GM18867 (cell line): ENCODE measurements around the gene NRCAM.
"Not testable (repeated sequence)": the region's sequence is repeated elsewhere in the genome, so short reads cannot be mapped to it uniquely, and the experiment has no call there.

Experiments used
- ATAC-seq: cut with Tn5 transposase; IDR thresholded peaks from one replicate; pipeline ENCODE4 v1.9.1; 2021; ENCODE audit warnings: mild to moderate bottlenecking, moderate library complexity; ENCODE audit not compliant: unreplicated experiment

NRCAM gene

GRCh38 chr7:108351729-108352131 lies 104.5 kb downstream of the NRCAM start:
- ATAC-seq, result no peak

GRCh38 chr7:108348913-108349312 lies 107.3 kb downstream of the NRCAM start:
- ATAC-seq, result no peak

- ATAC-seq, result no peak
These were observed 108.6 kb downstream of the NRCAM start for GRCh38 chr7:108347616-108348015.

- no peak for ATAC-seq
These were observed 110.4 kb downstream of the NRCAM start for GRCh38 chr7:108345710-108346336.

- ATAC-seq, result no peak
These were observed 115.3 kb downstream of the NRCAM start for GRCh38 chr7:108340856-108341411.

GRCh38 chr7:108340406-108340805 lies 115.8 kb downstream of the NRCAM start:
- ATAC-seq, result not testable (repeated sequence)

GRCh38 chr7:108335269-108335918 lies 120.8 kb downstream of the NRCAM start:
- ATAC-seq, result no peak

GRCh38 chr7:108332937-108333336 lies 123.3 kb downstream of the NRCAM start:
- ATAC-seq, result no peak

- no peak for ATAC-seq
These were observed 124.3 kb downstream of the NRCAM start for GRCh38 chr7:108331971-108332370.

- no peak for ATAC-seq
These were observed 126.0 kb downstream of the NRCAM start for GRCh38 chr7:108330227-108330626.

- ATAC-seq, result no peak
These were observed 126.7 kb downstream of the NRCAM start for GRCh38 chr7:108329514-108329913.

- ATAC-seq, result peak; percentile 84
These were observed 128.0 kb downstream of the NRCAM start for GRCh38 chr7:108328174-108328651.

GRCh38 chr7:108327353-108327752 lies 128.9 kb downstream of the NRCAM start:
- peak; percentile 65 for ATAC-seq

- ATAC-seq, result no peak
These were observed 129.3 kb downstream of the NRCAM start for GRCh38 chr7:108326938-108327337.

- no peak for ATAC-seq
These were observed 131.9 kb downstream of the NRCAM start for GRCh38 chr7:108324053-108325038.

- ATAC-seq, result no peak
These were observed 133.1 kb downstream of the NRCAM start for GRCh38 chr7:108322925-108323832.

- no peak for ATAC-seq
These were observed 134.2 kb downstream of the NRCAM start for GRCh38 chr7:108322046-108322445.

GRCh38 chr7:108321359-108321758 lies 134.9 kb downstream of the NRCAM start:
- ATAC-seq, result no peak

GRCh38 chr7:108316708-108317107 lies 139.5 kb downstream of the NRCAM start:
- no peak for ATAC-seq

- no peak for ATAC-seq
These were observed 141.7 kb downstream of the NRCAM start for GRCh38 chr7:108314551-108314950.
